GM12878 (cell line): Measurements from ENCODE around the gene SRC. TPM values are rescaled to one million over a fixed set of nuclear protein-coding genes. Genes with fewer than 3 reads are reported as not detected.

Source experiments
- ATAC-seq: fragments of 200-7000 bp; cut with Tn5 transposase; 3 replicates; pipeline ENCODE4 v1.9.1; 2020; ENCODE audit warnings: mild to moderate bottlenecking, moderate library complexity
- BruUV-seq: library from RNA; stranded (reverse); fragments of 400-500 nt; replicated peaks from 2 replicates; lab custom pipeline; 2021; lab: Mats Ljungman, UMichigan
- CTCF ChIA-PET: fragments of 300-600 bp; sonication (Branson Sonifier 250); formaldehyde crosslinking; extraction: SDS; loops from one replicate; lab custom pipeline; 2021; ENCODE audit warnings: inconsistent platforms; lab: Yijun Ruan, JAX
- POLR2A ChIA-PET: fragments of 350-600 bp; formaldehyde crosslinking; extraction: SDS; loops from one replicate; lab custom pipeline; 2021; ENCODE audit warnings: inconsistent platforms; lab: Charles Lee
- RAD21 ChIA-PET: fragments of 300-600 bp; sonication (Branson Sonifier 250); formaldehyde crosslinking; loops from one replicate; lab custom pipeline; 2023; ENCODE audit warnings: antibody characterized with exemption; ENCODE audit not compliant: unreplicated experiment; lab: Charles Lee
- SMC1A ChIA-PET: fragments of 300-600 bp; sonication (Branson Sonifier 250); formaldehyde crosslinking; loops from one replicate; lab custom pipeline; 2023; ENCODE audit not compliant: unreplicated experiment, uncharacterized antibody; lab: Charles Lee
- DNase-seq: peaks from one replicate; pipeline ENCODE4 v3.0.0-alpha.2; 2011; ENCODE audit warnings: low read depth, low spot score
- FAIRE-seq: peaks from 3 replicates; lab custom pipeline; 2011; peaks lifted over from hg19 to GRCh38; lab: Jason Lieb, UNC
- H2AFZ ChIP-seq: 2 replicates; pipeline ENCODE4 v1.6.0; 2011; ENCODE audit warnings: low read depth, low read length, control low read depth; ENCODE audit not compliant: control insufficient read depth
- H3K27ac ChIP-seq: 2 replicates; pipeline ENCODE4 v1.5.1; 2011; ENCODE audit warnings: control low read depth; ENCODE audit not compliant: control insufficient read depth, insufficient read depth
- H3K27me3 ChIP-seq, 2 experiments: replicated peaks in 1 of 2; 2 replicates each; pipeline versions ENCODE4 v1.6.0 to v1.6.1; 2011; ENCODE audit warnings: low read length in 1 of 2; ENCODE audit not compliant: control insufficient read depth in 2 of 2, insufficient read depth in 2 of 2
- H3K36me3 ChIP-seq, 2 experiments: 2 replicates each; pipeline ENCODE4 v1.5.1; 2011; ENCODE audit warnings: low read length in 1 of 2; ENCODE audit not compliant: control insufficient read depth in 2 of 2, insufficient read depth in 2 of 2
- H3K4me1 ChIP-seq: 2 replicates; pipeline ENCODE4 v1.6.1; 2011; ENCODE audit warnings: mild to moderate bottlenecking, low read length, moderate library complexity, mixed read lengths; ENCODE audit not compliant: control insufficient read depth, insufficient read depth
- H3K4me2 ChIP-seq: 2 replicates; pipeline ENCODE4 v1.6.0; 2011; ENCODE audit warnings: control low read depth; ENCODE audit not compliant: control insufficient read depth, insufficient read depth
- H3K4me3 ChIP-seq: fragments of 200-600 bp; sonication (generic); 2 replicates; pipeline ENCODE4 v1.5.1; 2016
- H3K79me2 ChIP-seq: 2 replicates; pipeline ENCODE4 v1.6.0; 2011; ENCODE audit warnings: low read length; ENCODE audit not compliant: control insufficient read depth, insufficient read depth
- H3K9ac ChIP-seq: 2 replicates; pipeline ENCODE4 v1.8.0; 2011; ENCODE audit warnings: low read length, control low read depth, mixed read lengths; ENCODE audit not compliant: control insufficient read depth, insufficient read depth
- H3K9me3 ChIP-seq: replicated peaks from 3 replicates; pipeline ENCODE4 v1.5.1; 2011; ENCODE audit warnings: mild to moderate bottlenecking, low read length; ENCODE audit not compliant: control insufficient read depth, insufficient read depth
- H4K20me1 ChIP-seq: 2 replicates; pipeline ENCODE4 v1.6.0; 2011; ENCODE audit not compliant: control insufficient read depth, insufficient read depth
- GABPA ChIP-seq: IDR thresholded peaks from 2 replicates; pipeline ENCODE4 v1.6.1; 2014; ENCODE audit warnings: antibody characterized with exemption, low read depth, mild to moderate bottlenecking, inconsistent platforms
- MEF2A ChIP-seq: IDR thresholded peaks from 2 replicates; pipeline ENCODE4 v1.6.1; 2011; ENCODE audit warnings: low read depth, mild to moderate bottlenecking, low read length, moderate library complexity; ENCODE audit not compliant: insufficient read depth
- SIX5 ChIP-seq: IDR thresholded peaks from 2 replicates; pipeline ENCODE4 v1.6.1; 2011; ENCODE audit warnings: mild to moderate bottlenecking, low read depth, low read length, moderate library complexity; ENCODE audit not compliant: severe bottlenecking
- SMARCA5 ChIP-seq: fragments of 450-650 bp; IDR thresholded peaks from 2 replicates; pipeline ENCODE4 v1.6.1; 2017; ENCODE audit warnings: mild to moderate bottlenecking
- TBL1XR1 ChIP-seq: IDR thresholded peaks from 2 replicates; pipeline ENCODE4 v1.6.1; 2012; ENCODE audit warnings: low read depth, low read length, improper control_type of control experiment
- TCF12 ChIP-seq: IDR thresholded peaks from 2 replicates; pipeline ENCODE4 v1.6.1; 2011; ENCODE audit warnings: low read depth, mild to moderate bottlenecking, low read length
- TCF7 ChIP-seq: IDR thresholded peaks from 2 replicates; pipeline ENCODE4 v1.6.1; 2014; ENCODE audit warnings: antibody characterized with exemption, borderline replicate concordance
- WGBS: methylation state at CpG from one replicate; pipeline ENCODE4 v1.1.6; 2016; ENCODE audit warnings: low lambda C conversion rate; ENCODE audit not compliant: insufficient replicate concordance, insufficient coverage; ENCODE audit errors: missing lambda C conversion rate; 5-methylcytosine and 5-hydroxymethylcytosine counted together
- in situ Hi-C: fragments of 300-500 bp; cut with MboI; formaldehyde crosslinking; loops from 9 replicates; pipeline ENCODE4 v1.14.3; 2018; ENCODE audit warnings: mixed read lengths
- intact Hi-C: fragments of 100-400 bp; cut with micrococcal nuclease; formaldehyde crosslinking; loops from one replicate; pipeline ENCODE4 v1.14.2; 2022; ENCODE audit not compliant: unreplicated experiment
- polyA plus RNA-seq, 11 experiments: library from polyadenylated mRNA; depleted of rRNA in 4 of 11; unstranded in 6 of 11; stranded (reverse) in 5 of 11; fragments of >200 nt; fragmentation: Nextera tagmentation in 4 of 11; fragmentation: Illumina TruSeq in 1 of 11; extraction: Ambion mirVana in 4 of 11; extraction: Trizol in 1 of 11; gene quantifications; 1 replicate in 1 of 11; 2 replicates in 10 of 11; pipeline versions ENCODE4 v1.2.1 to v1.2.3, GENCODE V29; 2011 to 2016; ENCODE audit warnings: inconsistent platforms in 2 of 11, missing spikeins in 2 of 11, low read depth in 1 of 11
- total RNA-seq, 4 experiments: library from RNA; depleted of rRNA in 3 of 4; stranded (reverse); fragments of >200 nt in 3 of 4; fragmentation: Illumina TruSeq in 1 of 4; extraction: Trizol in 1 of 4; gene quantifications; 2 replicates each; pipeline versions ENCODE4 v1.2.1 to v1.2.3, GENCODE V29; 2013 to 2021
- TF ChIP-seq, protein P1 (sequence below): fragments of 450-650 bp; IDR thresholded peaks from 2 replicates; pipeline ENCODE4 v1.6.1; 2014; ENCODE audit warnings: mild to moderate bottlenecking
- TF ChIP-seq, protein P2 (sequence below): IDR thresholded peaks from 2 replicates; pipeline ENCODE4 v1.6.1; 2011; ENCODE audit warnings: borderline replicate concordance, low read depth, mild to moderate bottlenecking, moderate library complexity, mixed read lengths, low read length; ENCODE audit not compliant: insufficient read depth; ENCODE audit errors: extremely low read length
- TF ChIP-seq, protein P3 (sequence below): fragments of 450-650 bp; IDR thresholded peaks from 2 replicates; pipeline ENCODE4 v1.6.1; 2016; ENCODE audit warnings: mild to moderate bottlenecking

The SRC gene
- total and polyA plus RNA-seq, 10 of the 15 experiments (the other 5 are each of a cell fraction or from before 2014, with no cell fraction given), result 0.60 to 71.3 (median 27.2) TPM

DNA sequence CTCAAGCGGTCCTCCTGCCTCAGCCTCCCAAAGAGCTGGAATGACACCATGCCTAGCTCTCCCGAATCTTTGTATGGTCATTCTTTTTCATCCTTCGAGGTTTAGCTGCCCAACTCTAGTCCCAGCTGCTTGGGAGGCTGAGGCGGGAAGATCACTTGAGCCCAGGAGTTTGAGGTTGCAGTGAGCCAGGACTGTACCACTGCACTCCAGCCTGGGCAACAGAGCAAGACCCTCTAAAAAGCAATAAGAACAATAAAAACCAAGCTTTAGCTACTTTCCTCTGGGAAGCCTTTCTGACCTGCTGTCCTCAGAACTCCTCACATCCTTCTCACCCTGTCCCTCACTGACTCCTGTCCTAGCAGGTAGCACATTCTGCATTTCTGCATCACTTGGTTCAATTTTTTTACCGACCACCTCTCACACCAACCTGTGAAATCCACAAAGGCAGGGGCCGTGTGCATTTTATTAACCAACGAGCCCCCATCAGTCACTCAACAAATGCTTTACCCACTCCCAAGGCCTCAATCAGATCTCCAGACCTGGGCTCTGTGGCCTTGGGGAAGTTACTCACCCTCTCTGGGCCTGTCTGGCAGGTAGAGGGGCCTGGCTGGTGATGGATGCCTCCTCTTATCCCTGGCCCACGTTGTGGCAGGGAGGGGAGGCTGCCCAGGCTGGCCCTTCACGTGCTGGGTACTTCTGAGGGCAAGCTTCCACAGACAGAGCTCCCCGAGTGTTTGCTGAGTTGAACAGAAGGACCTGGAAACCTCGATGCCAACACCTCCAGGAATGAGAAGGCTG is 14.7 kb upstream of the SRC start (continued):
- TF ChIP-seq SIX5 (no peak), MEF2A (no peak), TCF7 (no peak), SMARCA5 (no peak), TBL1XR1 (no peak)
- TF ChIP-seq, protein P1, sequence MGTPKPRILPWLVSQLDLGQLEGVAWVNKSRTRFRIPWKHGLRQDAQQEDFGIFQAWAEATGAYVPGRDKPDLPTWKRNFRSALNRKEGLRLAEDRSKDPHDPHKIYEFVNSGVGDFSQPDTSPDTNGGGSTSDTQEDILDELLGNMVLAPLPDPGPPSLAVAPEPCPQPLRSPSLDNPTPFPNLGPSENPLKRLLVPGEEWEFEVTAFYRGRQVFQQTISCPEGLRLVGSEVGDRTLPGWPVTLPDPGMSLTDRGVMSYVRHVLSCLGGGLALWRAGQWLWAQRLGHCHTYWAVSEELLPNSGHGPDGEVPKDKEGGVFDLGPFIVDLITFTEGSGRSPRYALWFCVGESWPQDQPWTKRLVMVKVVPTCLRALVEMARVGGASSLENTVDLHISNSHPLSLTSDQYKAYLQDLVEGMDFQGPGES, result no peak
- TF ChIP-seq, protein P2, sequence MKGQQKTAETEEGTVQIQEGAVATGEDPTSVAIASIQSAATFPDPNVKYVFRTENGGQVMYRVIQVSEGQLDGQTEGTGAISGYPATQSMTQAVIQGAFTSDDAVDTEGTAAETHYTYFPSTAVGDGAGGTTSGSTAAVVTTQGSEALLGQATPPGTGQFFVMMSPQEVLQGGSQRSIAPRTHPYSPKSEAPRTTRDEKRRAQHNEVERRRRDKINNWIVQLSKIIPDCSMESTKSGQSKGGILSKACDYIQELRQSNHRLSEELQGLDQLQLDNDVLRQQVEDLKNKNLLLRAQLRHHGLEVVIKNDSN, result no peak

DNA sequence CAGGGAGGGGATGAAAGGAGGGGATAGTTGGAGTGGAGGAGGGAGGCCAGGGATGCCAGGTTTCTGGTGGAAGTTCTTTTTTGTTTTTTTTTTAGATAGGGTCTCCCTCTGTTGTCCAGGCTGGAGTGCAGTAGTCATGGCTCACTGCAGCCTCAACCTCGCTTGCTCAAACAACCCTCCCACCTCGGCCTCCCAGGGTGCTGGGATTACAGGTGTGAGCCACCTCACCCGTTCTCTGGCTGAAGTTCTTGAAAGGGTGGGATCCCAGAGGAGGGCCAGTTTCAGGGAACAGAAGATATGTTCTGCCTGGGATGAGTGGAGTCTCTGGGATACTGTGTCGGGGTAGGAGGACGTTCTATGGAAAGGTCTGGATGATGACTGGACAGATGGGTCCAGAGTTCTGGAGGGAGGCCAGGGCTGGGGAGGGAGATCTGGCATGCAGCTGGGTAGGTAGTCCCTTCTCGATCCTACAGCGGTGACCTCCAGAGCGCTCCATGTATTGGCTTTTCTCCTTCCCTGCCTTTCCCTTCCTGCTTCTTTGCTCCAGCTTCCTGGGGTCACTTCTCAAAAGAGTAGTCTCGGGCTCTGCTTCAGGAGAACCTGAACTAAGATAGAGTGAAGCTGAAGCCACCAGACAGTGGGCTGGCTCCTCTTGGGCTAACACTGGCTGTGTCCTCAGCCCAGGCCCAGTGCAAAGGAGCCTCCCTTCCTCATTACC is 12.7 kb upstream of the SRC start:
- Histone ChIP-seq H3K9ac (no peak overlapping the region), H3K36me3 (no peaks in the 10 kb centered on the region), H2AFZ (peak overlapping the region; percentile 23; the same call in 1 of the 2 replicates), H3K4me3 (no peak overlapping the region), H3K79me2 (no peaks in the 10 kb centered on the region), H3K9me3 (no peaks in the 10 kb centered on the region), H3K27me3 (no peaks in the 10 kb centered on the region), H4K20me1 (no peaks in the 10 kb centered on the region), H3K4me2 (no peak overlapping the region), H3K4me1 (peaks cover 38% of the 10 kb centered on the region), H3K27ac (no peak overlapping the region)
- ChIA-PET POLR2A (interaction anchor here (1.3 to 2.1 kb wide), 2 partner anchors 14 to 17 kb away, joined by 3 to 5 read pairs; no protein-coding TSS in a partner anchor), SMC1A (interaction anchor here (1.4 kb wide), 1 partner anchor 9 kb away, joined by 3 read pairs; no protein-coding TSS in a partner anchor), RAD21 (interaction anchor here (3.9 kb wide), 1 partner anchor 13 kb away, joined by 38 read pairs; the partner anchor contains the start of gene SRC), CTCF (no interaction called here)
- intact Hi-C loops (no loop called here), in situ Hi-C loops (no loop called here)
- TF ChIP-seq TCF12 (no peak), GABPA (no peak)
- TF ChIP-seq, protein P3, sequence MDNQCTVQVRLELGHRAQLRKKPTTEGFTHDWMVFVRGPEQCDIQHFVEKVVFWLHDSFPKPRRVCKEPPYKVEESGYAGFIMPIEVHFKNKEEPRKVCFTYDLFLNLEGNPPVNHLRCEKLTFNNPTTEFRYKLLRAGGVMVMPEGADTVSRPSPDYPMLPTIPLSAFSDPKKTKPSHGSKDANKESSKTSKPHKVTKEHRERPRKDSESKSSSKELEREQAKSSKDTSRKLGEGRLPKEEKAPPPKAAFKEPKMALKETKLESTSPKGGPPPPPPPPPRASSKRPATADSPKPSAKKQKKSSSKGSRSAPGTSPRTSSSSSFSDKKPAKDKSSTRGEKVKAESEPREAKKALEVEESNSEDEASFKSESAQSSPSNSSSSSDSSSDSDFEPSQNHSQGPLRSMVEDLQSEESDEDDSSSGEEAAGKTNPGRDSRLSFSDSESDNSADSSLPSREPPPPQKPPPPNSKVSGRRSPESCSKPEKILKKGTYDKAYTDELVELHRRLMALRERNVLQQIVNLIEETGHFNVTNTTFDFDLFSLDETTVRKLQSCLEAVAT, result no peak
- FAIRE-seq (no peak), ATAC-seq (no peak), DNase-seq (no peak)
- BruUV-seq, result no TSS peak
- 96% methylated on average over 8 of the region's 9 CpGs for WGBS
